Activated CD4-positive, CD25-positive, alpha-beta regulatory T cell (primary cell): ENCODE measurements around the gene HS6ST1.
"Not testable (repeated sequence)": the region's sequence is repeated elsewhere in the genome, so short reads cannot be mapped to it uniquely, and the experiment has no call there.

Experiments
- DNase-seq, 4 experiments: peaks; one replicate each; lab custom pipeline; 2025; lab: John Stamatoyannopoulos, UW

The HS6ST1 gene

GRCh38 chr2:128321784-128322714 lies 3.4 kb upstream of the HS6ST1 start:
- peak; percentile 59 to 73 (median 66) for DNase-seq

- DNase-seq = no peak
Observed at GRCh38 chr2:128320906-128321771, 2.5 kb upstream of the HS6ST1 start.

GRCh38 chr2:128320192-128320905 lies 1.7 kb upstream of the HS6ST1 start:
- DNase-seq = no peak

- DNase-seq = no peak
Observed at GRCh38 chr2:128319631-128320191, 1.0 kb upstream of the HS6ST1 start.

- DNase-seq = not testable (repeated sequence)
Observed at GRCh38 chr2:128318245-128318644, 423 bp downstream of the HS6ST1 start.

- DNase-seq = not testable (repeated sequence)
Observed at GRCh38 chr2:128317899-128318225, 806 bp downstream of the HS6ST1 start.

GRCh38 chr2:128317181-128317898 lies 1.3 kb downstream of the HS6ST1 start:
- DNase-seq = peak in 1 of 4 experiments; percentile 7

- DNase-seq = no peak
Observed at GRCh38 chr2:128316777-128317180, 1.9 kb downstream of the HS6ST1 start.

- DNase-seq = no peak
Observed at GRCh38 chr2:128315829-128316776, 2.6 kb downstream of the HS6ST1 start.

GRCh38 chr2:128315122-128315828 lies 3.4 kb downstream of the HS6ST1 start:
- DNase-seq = no peak

- DNase-seq = no peak
Observed at GRCh38 chr2:128314348-128315121, 4.1 kb downstream of the HS6ST1 start.

- no peak for DNase-seq
Observed at GRCh38 chr2:128313931-128314347, 4.7 kb downstream of the HS6ST1 start.

GRCh38 chr2:128313091-128313836 lies 5.4 kb downstream of the HS6ST1 start:
- DNase-seq = no peak

- no peak for DNase-seq
Observed at GRCh38 chr2:128312411-128312810, 6.3 kb downstream of the HS6ST1 start.

GRCh38 chr2:128311755-128312341 lies 6.8 kb downstream of the HS6ST1 start:
- no peak for DNase-seq

- no peak for DNase-seq
Observed at GRCh38 chr2:128311216-128311754, 7.4 kb downstream of the HS6ST1 start.

GRCh38 chr2:128310761-128311160 lies 7.9 kb downstream of the HS6ST1 start:
- no peak for DNase-seq
